Upper lobe of left lung (tissue), 6 donors: ENCODE measurements around the gene SCOC. TPM values are rescaled to one million over a fixed set of nuclear protein-coding genes. Genes with fewer than 3 reads are reported as not detected.

Experiments used
- ATAC-seq, 2 donors: fragments of 200-7000 bp; cut with Tn5 transposase; one replicate each; pipeline ENCODE4 v1.9.1; 2022; ENCODE audit warnings: mild to moderate bottlenecking in 2 of 2, moderate library complexity in 2 of 2; ENCODE audit not compliant: low FRiP score in 2 of 2
- DNase-seq, 2 donors: peaks; one replicate each; pipeline ENCODE4 v3.0.0-alpha.2; 2019 to 2020
- H3K27ac ChIP-seq, 4 donors: fragments of 200-600 bp; sonication (generic); one replicate each; pipeline ENCODE4 v1.5.1; 2016 to 2019
- H3K27me3 ChIP-seq, 4 donors: fragments of 200-600 bp; sonication (generic); one replicate each; pipeline ENCODE4 v1.5.1; 2017 to 2019
- H3K36me3 ChIP-seq, 4 donors: fragments of 200-600 bp; sonication (generic); one replicate each; pipeline ENCODE4 v1.5.1; 2016 to 2019
- H3K4me1 ChIP-seq, 4 donors: fragments of 200-600 bp; sonication (generic); one replicate each; pipeline ENCODE4 v1.5.1; 2018 to 2019
- H3K4me3 ChIP-seq, 4 donors: fragments of 200-600 bp; sonication (generic); one replicate each; pipeline ENCODE4 v1.5.1; 2017 to 2019; ENCODE audit warnings: mild to moderate bottlenecking in 2 of 4, moderate library complexity in 1 of 4
- H3K9me3 ChIP-seq, 4 donors: fragments of 200-600 bp; sonication (generic); one replicate each; pipeline ENCODE4 v1.5.1; 2018 to 2019
- CTCF ChIP-seq, 6 experiments: fragments of 450-650 bp in 4 of 6; fragments of 200-600 bp in 2 of 6; sonication (generic) in 2 of 6; IDR thresholded peaks; one replicate each; pipeline ENCODE4 v1.5.1; 2016 to 2019; ENCODE audit warnings: antibody characterized with exemption in 6 of 6
- EP300 ChIP-seq, 4 donors: sonication (generic); formaldehyde crosslinking; IDR thresholded peaks; one replicate each; pipeline ENCODE4 v1.5.1; 2017; ENCODE audit warnings: antibody characterized with exemption in 4 of 4, control low read depth in 2 of 4
- POLR2A ChIP-seq, 4 donors: fragments of 450-650 bp; IDR thresholded peaks; one replicate each; pipeline ENCODE4 v1.5.1; 2016 to 2017; ENCODE audit warnings: antibody characterized with exemption in 4 of 4, mild to moderate bottlenecking in 2 of 4
- POLR2AphosphoS5 ChIP-seq, 2 donors: sonication (generic); formaldehyde crosslinking; IDR thresholded peaks; one replicate each; pipeline ENCODE4 v1.5.1; 2017; ENCODE audit warnings: antibody characterized with exemption in 2 of 2
- WGBS, 2 donors: methylation state at CpG; one replicate each; pipeline ENCODE4 v1.1.5; 2017 to 2018; 5-methylcytosine and 5-hydroxymethylcytosine counted together
- total RNA-seq, 6 donors: library from RNA; depleted of rRNA in 4 of 6; stranded (reverse); fragments of >200 nt in 4 of 6; gene quantifications; one replicate each; pipeline versions ENCODE4 v1.1.0 to v1.2.1, GENCODE V29; 2016 to 2021
- donor health status: DM: no; HTN: no; CAD: no; lungs with moderate emphysema.
- donor health status: DM: no; HTN: yes; CAD: no; lungs with severe emphysema.

SCOC gene
- total RNA-seq, 6 donors from 2014 or later: 2.8 to 55.2 (median 33.2) TPM

GRCh38 chr4:140358281-140358680 is 15.2 kb upstream of the SCOC start:
- Histone ChIP-seq H3K9me3 (no peaks in the 10 kb centered on the region), H3K4me1 (peaks cover 0 to 5% (median 2%) of the 10 kb centered on the region in 4 donors), H3K36me3 (no peaks in the 10 kb centered on the region), H3K4me3 (no peak overlapping the region), H3K27ac (no peak overlapping the region), H3K27me3 (no peaks in the 10 kb centered on the region)
- WGBS, 2 donors: 0 to 22% methylated on average over 1 of the region's 1 CpG
- TF ChIP-seq POLR2A (IDR thresholded peaks at IDR 0.05) (no peak), EP300 (IDR thresholded peaks at IDR 0.05) (no peak), POLR2AphosphoS5 (IDR thresholded peaks at IDR 0.05) (no peak), CTCF (IDR thresholded peaks at IDR 0.05) (no peak)
- DNase-seq (no peak), ATAC-seq (no peak)

- TF ChIP-seq POLR2A (IDR thresholded peaks at IDR 0.05) (no peak), EP300 (IDR thresholded peaks at IDR 0.05) (no peak), CTCF (IDR thresholded peaks at IDR 0.05) (peak; percentile 55 to 77 (median 68))
- no peak overlapping the region for H3K4me3 ChIP-seq
- peak in 1 of 2 donors; percentile 80 for DNase-seq
- peaks cover 0 to 5% (median 2%) of the 10 kb centered on the region in 4 donors for H3K4me1 ChIP-seq
- no peaks in the 10 kb centered on the region for H3K9me3 ChIP-seq
- no peaks in the 10 kb centered on the region for H3K27me3 ChIP-seq
- WGBS, 2 donors: 36 to 37% methylated on average over 7 of the region's 7 CpGs
- H3K27ac ChIP-seq: no peak overlapping the region
- H3K36me3 ChIP-seq: no peaks in the 10 kb centered on the region
- ATAC-seq: peak; percentile 78 to 92
These were observed 13.7 kb upstream of the SCOC start for GRCh38 chr4:140359562-140360427.

GRCh38 chr4:140361099-140361498 is 12.3 kb upstream of the SCOC start:
- no peak overlapping the region for H3K4me3 ChIP-seq
- WGBS, 2 donors: 89 to 93% methylated on average over 4 of the region's 4 CpGs
- H3K9me3 ChIP-seq: no peaks in the 10 kb centered on the region
- DNase-seq (no peak), ATAC-seq (no peak)
- no peaks in the 10 kb centered on the region for H3K36me3 ChIP-seq
- no peak for TF ChIP-seq CTCF (IDR thresholded peaks at IDR 0.05)
- TF ChIP-seq POLR2A (IDR thresholded peaks at IDR 0.05): no peak
- TF ChIP-seq POLR2AphosphoS5 (IDR thresholded peaks at IDR 0.05): no peak
- TF ChIP-seq EP300 (IDR thresholded peaks at IDR 0.05): no peak
- peaks cover 0 to 5% (median 2%) of the 10 kb centered on the region in 4 donors for H3K4me1 ChIP-seq
- H3K27me3 ChIP-seq: no peaks in the 10 kb centered on the region
- H3K27ac ChIP-seq: no peak overlapping the region

GRCh38 chr4:140363051-140363450 is 10.4 kb upstream of the SCOC start:
- Histone ChIP-seq H3K4me3 (no peak overlapping the region), H3K27me3 (no peaks in the 10 kb centered on the region), H3K9me3 (no peaks in the 10 kb centered on the region), H3K36me3 (no peaks in the 10 kb centered on the region), H3K4me1 (peaks cover 0 to 5% (median 2%) of the 10 kb centered on the region in 4 donors), H3K27ac (no peak overlapping the region)
- no peak for TF ChIP-seq POLR2A (IDR thresholded peaks at IDR 0.05)
- no peak for TF ChIP-seq CTCF (IDR thresholded peaks at IDR 0.05)
- TF ChIP-seq POLR2AphosphoS5 (IDR thresholded peaks at IDR 0.05): no peak
- TF ChIP-seq EP300 (IDR thresholded peaks at IDR 0.05): no peak
- ATAC-seq (no peak), DNase-seq (no peak)
- WGBS, 2 donors: 84 to 94% methylated on average over 3 of the region's 3 CpGs

- Histone ChIP-seq H3K4me3 (no peak overlapping the region), H3K27ac (no peak overlapping the region), H3K9me3 (no peaks in the 10 kb centered on the region), H3K36me3 (no peaks in the 10 kb centered on the region), H3K27me3 (no peaks in the 10 kb centered on the region), H3K4me1 (peaks cover 0 to 5% (median 2%) of the 10 kb centered on the region in 4 donors)
- no peak for DNase-seq
- no peak for ATAC-seq
- TF ChIP-seq CTCF (IDR thresholded peaks at IDR 0.05) (no peak), EP300 (IDR thresholded peaks at IDR 0.05) (no peak), POLR2A (IDR thresholded peaks at IDR 0.05) (no peak), POLR2AphosphoS5 (IDR thresholded peaks at IDR 0.05) (no peak)
These were observed 9.9 kb upstream of the SCOC start for GRCh38 chr4:140363558-140363957.
